ENCODE data around the gene NTM. TPM values are rescaled to one million over a fixed set of nuclear protein-coding genes. Genes with fewer than 3 reads are reported as not detected.

NTM gene
- total and polyA plus RNA-seq, 2 of the 8 experiments (the other 6 are each of a cell fraction or from before 2014, with no cell fraction given): 13.4 to 20.0 TPM

GRCh38 chr11:132256528-132257279, 886.3 kb downstream of the NTM start (continued):
- TF ChIP-seq CHD7 (IDR thresholded peaks at IDR 0.05; ENCODE audit: insufficient replicate concordance, low read length) (no peak), ATF3 (IDR thresholded peaks at IDR 0.05; ENCODE audit: insufficient read depth, low read depth, low read length) (no peak), RXRA (IDR thresholded peaks at IDR 0.05; ENCODE audit: insufficient read depth, low read depth, low read length) (no peak), EP300 (IDR thresholded peaks at IDR 0.05; ENCODE audit: borderline replicate concordance in 1 of 2, low read depth in 2 of 2, low read length in 2 of 2) (no peak), EZH2 (IDR thresholded peaks at IDR 0.05; ENCODE audit: low read depth, low read length, severe bottlenecking) (no peak), ASH2L (IDR thresholded peaks at IDR 0.05; ENCODE audit: low read length) (no peak), TAF1 (IDR thresholded peaks at IDR 0.05; ENCODE audit: low read depth, low read length) (no peak), ZNF274 (IDR thresholded peaks at IDR 0.05; ENCODE audit: borderline replicate concordance, extremely low read depth, low read length) (no peak)
